T-helper 1 cell treated with Interleukin-12 subunit alpha and Interleukin-12 subunit beta and Interleukin-4 antibody, amounts not matched to agents 30 ng/mL and 1 ng/mL, for 36 hours (primary cell): ENCODE results near the gene MED19. TPM values are rescaled to one million over a fixed set of nuclear protein-coding genes. Genes with fewer than 3 reads are reported as not detected.

ENCODE experiments used
- intact Hi-C: fragments of 100-400 bp; cut with micrococcal nuclease; formaldehyde crosslinking; loops from one replicate; pipeline ENCODE4 v1.15.1; 2024
- total RNA-seq: library from RNA; stranded (reverse); gene quantifications from 2 replicates; pipeline ENCODE4 v1.2.3, GENCODE V29; 2022

The MED19 gene
- total RNA-seq, 1 donor from 2014 or later: 14.3 TPM

- intact Hi-C loops: loop anchor here (1.0 to 10.0 kb wide), 13 partner anchors 8 to 1898 kb away; partner anchors contain the start of genes MED19, SELENOH, SSRP1 and TIMM10
These were observed 55.2 kb downstream of the MED19 start for GRCh38 chr11:57656885-57657193.

Other genes with a start within 250 kb of the MED19 start
- 12.9 and 14.1 TPM in 2 replicates for gene SLC43A1, start 196.5 kb downstream of the MED19 start, total RNA-seq
- gene TIMM10, start 181.5 kb downstream of the MED19 start, total RNA-seq: 54.1 and 60.8 TPM in 2 replicates
- gene SMTNL1, start 174.6 kb downstream of the MED19 start, total RNA-seq: not detected in 2 replicates
- 270 and 272 TPM in 2 replicates for gene UBE2L6, start 144.5 kb downstream of the MED19 start, total RNA-seq
- gene SERPING1, start 114.5 kb downstream of the MED19 start, total RNA-seq: 0.22 and 0.93 TPM in 2 replicates
- 0.44 and 0.78 TPM in 2 replicates for gene YPEL4, start 62.3 kb downstream of the MED19 start, total RNA-seq
- gene CLP1, start 54.5 kb downstream of the MED19 start, total RNA-seq: 19.5 and 19.9 TPM in 2 replicates
- 84.0 and 84.4 TPM in 2 replicates for gene ZDHHC5, start 44.1 kb downstream of the MED19 start, total RNA-seq
- 76.5 and 79.2 TPM in 2 replicates for gene TMX2, start 378 bp upstream of the MED19 start, total RNA-seq
- gene SELENOH, start 29.3 kb upstream of the MED19 start, total RNA-seq: 160 and 175 TPM in 2 replicates
- not detected in 2 replicates for gene BTBD18, start 39.6 kb upstream of the MED19 start, total RNA-seq
- gene CTNND1, start 49.6 kb upstream of the MED19 start, total RNA-seq: 10.1 TPM in 2 replicates